MCF 10A (cell line): ENCODE measurements around the gene MEPCE. TPM values are rescaled to one million over a fixed set of nuclear protein-coding genes. Genes with fewer than 3 reads are reported as not detected.

Source experiments
- BruUV-seq: library from RNA; stranded (reverse); fragments of 400-500 nt; replicated peaks from 2 replicates; lab custom pipeline; 2021; lab: Mats Ljungman, UMichigan
- CTCF ChIA-PET: fragments of 300-600 bp; sonication (Branson Sonifier 250); formaldehyde crosslinking; extraction: SDS; loops from one replicate; lab custom pipeline; 2021; ENCODE audit warnings: antibody characterized with exemption, inconsistent platforms; lab: Yijun Ruan, JAX
- POLR2A ChIA-PET: fragments of 300-600, 350-650 bp; sonication (Branson Sonifier 250); formaldehyde crosslinking; extraction: SDS; loops from one replicate; lab custom pipeline; 2020; ENCODE audit warnings: antibody characterized with exemption, inconsistent platforms; lab: Yijun Ruan, JAX
- DNase-seq: peaks from one replicate; pipeline ENCODE4 v3.0.0-alpha.2; 2018; ENCODE audit not compliant: unreplicated experiment
- H3K27ac Mint-ChIP-seq: one replicate; pipeline ENCODE4 v1.8.0; 2022; ENCODE audit warnings: mild to moderate bottlenecking, low read depth, mixed read lengths; ENCODE audit not compliant: unreplicated experiment
- H3K27me3 Mint-ChIP-seq: one replicate; pipeline ENCODE4 v1.8.0; 2022; ENCODE audit warnings: mixed read lengths; ENCODE audit not compliant: insufficient read depth, unreplicated experiment
- H3K36me3 Mint-ChIP-seq: one replicate; pipeline ENCODE4 v1.8.0; 2022; ENCODE audit warnings: mild to moderate bottlenecking, moderate library complexity, mixed read lengths; ENCODE audit not compliant: insufficient read depth, unreplicated experiment
- H3K4me1 Mint-ChIP-seq: one replicate; pipeline ENCODE4 v1.8.0; 2022; ENCODE audit warnings: mixed read lengths; ENCODE audit not compliant: insufficient read depth, unreplicated experiment
- H3K4me3 Mint-ChIP-seq: one replicate; pipeline ENCODE4 v1.8.0; 2022; ENCODE audit warnings: mild to moderate bottlenecking, moderate library complexity, mixed read lengths; ENCODE audit not compliant: unreplicated experiment
- H3K9me3 Mint-ChIP-seq: one replicate; pipeline ENCODE4 v1.8.0; 2022; ENCODE audit warnings: mixed read lengths; ENCODE audit not compliant: unreplicated experiment
- intact Hi-C: fragments of 100-400 bp; cut with micrococcal nuclease; formaldehyde crosslinking; loops from 2 replicates; pipeline ENCODE4 v1.14.1; 2022
- total RNA-seq: library from RNA; stranded (reverse); gene quantifications from 2 replicates; pipeline ENCODE4 v1.2.3, GENCODE V29; 2022
- TF ChIP-seq, protein P1 (sequence below): fragments of 200-600 bp; IDR thresholded peaks from one replicate; pipeline ENCODE4 v1.8.0; 2022; ENCODE audit warnings: antibody characterized with exemption, mild to moderate bottlenecking; ENCODE audit not compliant: unreplicated experiment

The MEPCE gene
- total RNA-seq, 1 experiment from 2014 or later: 59.9 TPM

DNA sequence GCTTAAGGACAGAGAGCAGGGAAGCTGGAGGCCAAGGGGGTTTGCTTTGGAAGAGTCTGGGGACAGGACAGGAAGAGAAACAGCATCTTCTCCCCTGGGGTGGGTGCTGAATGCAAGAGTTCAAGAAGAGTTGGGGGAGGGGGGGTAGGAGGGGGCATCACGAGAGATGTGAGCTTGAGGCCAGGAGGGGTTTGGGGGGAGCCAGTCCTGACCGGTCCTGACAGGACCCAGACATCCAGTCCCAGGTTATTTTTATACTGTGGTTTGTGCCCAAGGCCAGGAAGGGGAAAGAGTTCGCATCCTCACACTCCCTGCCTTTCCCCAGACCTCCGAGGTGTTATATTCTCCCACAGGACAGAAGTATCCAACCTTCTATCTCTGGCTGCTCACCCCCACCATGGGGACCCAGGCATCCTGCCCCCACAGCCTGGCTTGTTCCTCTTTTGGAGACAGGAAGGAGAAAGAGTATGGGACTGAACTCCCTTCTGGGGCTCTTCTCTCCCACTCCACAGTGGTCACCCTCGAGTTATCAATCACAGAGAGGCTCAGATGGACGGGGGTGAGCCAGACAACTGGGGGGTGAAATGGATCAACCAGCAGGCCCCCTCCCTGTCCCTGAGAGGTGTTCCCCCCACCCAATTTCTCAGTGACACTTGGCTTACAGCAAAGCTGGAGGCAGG, 46.6 kb downstream of the MEPCE start:
- no peak for DNase-seq
- no peaks in the 10 kb centered on the region for H3K27me3 Mint-ChIP-seq
- no peaks in the 10 kb centered on the region for H3K9me3 Mint-ChIP-seq
- peaks cover 17% of the 10 kb centered on the region for H3K36me3 Mint-ChIP-seq
- no TSS peak for BruUV-seq
- TF ChIP-seq, protein P1, sequence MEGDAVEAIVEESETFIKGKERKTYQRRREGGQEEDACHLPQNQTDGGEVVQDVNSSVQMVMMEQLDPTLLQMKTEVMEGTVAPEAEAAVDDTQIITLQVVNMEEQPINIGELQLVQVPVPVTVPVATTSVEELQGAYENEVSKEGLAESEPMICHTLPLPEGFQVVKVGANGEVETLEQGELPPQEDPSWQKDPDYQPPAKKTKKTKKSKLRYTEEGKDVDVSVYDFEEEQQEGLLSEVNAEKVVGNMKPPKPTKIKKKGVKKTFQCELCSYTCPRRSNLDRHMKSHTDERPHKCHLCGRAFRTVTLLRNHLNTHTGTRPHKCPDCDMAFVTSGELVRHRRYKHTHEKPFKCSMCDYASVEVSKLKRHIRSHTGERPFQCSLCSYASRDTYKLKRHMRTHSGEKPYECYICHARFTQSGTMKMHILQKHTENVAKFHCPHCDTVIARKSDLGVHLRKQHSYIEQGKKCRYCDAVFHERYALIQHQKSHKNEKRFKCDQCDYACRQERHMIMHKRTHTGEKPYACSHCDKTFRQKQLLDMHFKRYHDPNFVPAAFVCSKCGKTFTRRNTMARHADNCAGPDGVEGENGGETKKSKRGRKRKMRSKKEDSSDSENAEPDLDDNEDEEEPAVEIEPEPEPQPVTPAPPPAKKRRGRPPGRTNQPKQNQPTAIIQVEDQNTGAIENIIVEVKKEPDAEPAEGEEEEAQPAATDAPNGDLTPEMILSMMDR: no peak
- ChIA-PET POLR2A (interaction anchor here (1.6 to 2.4 kb wide), 2 partner anchors 63 to 110 kb away, joined by 6 to 10 read pairs; partner anchors contain the start of genes AGFG2, FBXO24 and LRCH4), CTCF (interaction anchor here (0.6 to 4.8 kb wide), 5 partner anchors 11 to 88 kb away, joined by 3 to 45 read pairs (median 5); no protein-coding TSS in a partner anchor)
- H3K4me3 Mint-ChIP-seq: peak overlapping the region; percentile 93
- H3K27ac Mint-ChIP-seq: peak overlapping the region; percentile 89
- intact Hi-C loops: loop anchor here (5.0 kb wide), 1 partner anchor 196 kb away; the partner anchor contains the start of gene GNB2
- peaks cover 12% of the 10 kb centered on the region for H3K4me1 Mint-ChIP-seq

DNA sequence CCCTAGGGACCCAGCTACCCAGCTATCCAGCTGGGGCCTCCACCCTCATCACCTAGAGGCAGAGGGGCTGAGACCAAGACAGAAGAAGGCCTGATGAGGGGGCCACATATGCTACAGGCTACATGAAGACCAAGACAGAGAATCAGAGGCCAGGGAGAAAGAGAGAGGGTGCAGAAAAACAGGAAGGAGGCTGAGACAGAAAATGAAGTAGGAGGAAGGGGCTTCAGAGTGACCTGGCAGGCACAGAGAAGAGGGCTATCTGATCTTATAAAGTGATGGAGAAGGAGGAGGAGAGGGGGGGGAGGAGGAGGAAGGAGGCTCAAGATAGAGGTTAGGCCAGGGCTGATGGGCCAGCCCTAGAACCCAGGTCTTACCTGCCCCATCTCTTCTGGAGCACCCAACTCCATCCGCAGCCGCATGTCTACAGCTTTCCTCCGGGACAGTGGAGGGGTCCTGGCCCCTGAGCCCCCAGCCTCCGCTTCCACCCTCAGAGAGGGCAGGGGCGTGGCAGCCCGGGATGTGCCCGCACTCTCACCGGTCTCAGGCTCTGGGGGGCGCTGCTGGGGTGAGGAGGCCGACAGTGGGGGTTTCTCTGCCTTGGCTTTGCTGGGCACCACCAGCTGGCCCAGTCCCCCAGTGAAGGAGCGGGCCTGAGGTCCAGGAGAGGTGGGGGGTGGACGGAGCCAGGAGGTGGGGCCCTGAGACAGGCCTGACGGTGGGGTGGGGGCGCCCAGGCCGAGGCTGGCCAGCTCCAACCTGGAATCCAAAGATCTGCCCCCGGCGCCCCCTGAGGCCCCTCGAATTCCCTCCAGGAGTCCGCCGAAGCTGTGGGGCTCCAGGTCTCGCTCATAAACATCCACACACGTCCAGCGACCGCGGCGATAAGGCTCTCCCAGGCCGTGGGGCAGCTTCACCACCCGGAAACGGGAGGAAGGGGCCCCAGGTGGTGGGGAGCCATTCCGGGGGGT, 47.6 kb downstream of the MEPCE start:
- no peak for DNase-seq
- Mint-ChIP-seq H3K27me3 (no peaks in the 10 kb centered on the region), H3K36me3 (peaks cover 17% of the 10 kb centered on the region), H3K4me3 (peak overlapping the region; percentile 93), H3K27ac (peak overlapping the region; percentile 65), H3K4me1 (peaks cover 12% of the 10 kb centered on the region), H3K9me3 (no peaks in the 10 kb centered on the region)
- POLR2A ChIA-PET: interaction anchor here (0.6 to 3.0 kb wide), 8 partner anchors 39 to 109 kb away, joined by 3 to 18 read pairs (median 8); partner anchors contain the start of genes AGFG2, FBXO24 and LRCH4
- intact Hi-C loops: loop anchor here (5.0 kb wide), 1 partner anchor 195 kb away; the partner anchor contains the start of gene GNB2
- BruUV-seq: no TSS peak
- TF ChIP-seq, protein P1: peak; percentile 13
- CTCF ChIA-PET: interaction anchor here (0.5 to 4.8 kb wide), 12 partner anchors 8 to 856 kb away, joined by 3 to 45 read pairs (median 4); no protein-coding TSS in a partner anchor

DNA sequence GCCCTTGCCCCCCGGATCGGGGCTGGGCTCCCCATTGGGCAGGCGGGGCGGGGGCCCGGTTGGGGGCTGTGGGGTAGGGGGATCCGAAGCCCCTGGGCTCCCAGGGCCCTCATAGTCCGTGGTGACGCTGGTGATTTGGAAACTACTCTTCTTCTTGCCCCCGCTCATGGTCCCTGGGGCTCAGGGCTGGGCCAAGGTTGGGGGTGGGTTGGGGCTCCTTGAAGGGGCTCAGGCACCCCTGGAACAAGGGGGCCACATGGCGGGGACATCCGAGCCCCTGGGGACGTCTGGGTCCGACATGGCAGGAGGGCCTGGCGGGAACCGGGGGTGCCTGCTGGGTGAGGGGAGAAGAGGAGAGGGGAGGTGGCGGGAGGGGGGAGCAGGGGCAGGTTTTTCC, 48.2 kb downstream of the MEPCE start:
- intact Hi-C loops: loop anchor here (5.0 kb wide), 1 partner anchor 194 kb away; the partner anchor contains the start of gene GNB2

More for the DNA sequence above, 48.2 kb downstream of the MEPCE start:
- peaks cover 20% of the 10 kb centered on the region for H3K36me3 Mint-ChIP-seq
- H3K9me3 Mint-ChIP-seq: no peaks in the 10 kb centered on the region
- H3K27me3 Mint-ChIP-seq: no peaks in the 10 kb centered on the region
- H3K27ac Mint-ChIP-seq: peak overlapping the region; percentile 99
- ChIA-PET CTCF (interaction anchor here (0.7 to 4.8 kb wide), 6 partner anchors 9 to 214 kb away, joined by 3 to 45 read pairs (median 4); no protein-coding TSS in a partner anchor), POLR2A (interaction anchor here (0.6 to 3.0 kb wide), 10 partner anchors 31 to 109 kb away, joined by 3 to 18 read pairs (median 9); partner anchors contain the start of genes AGFG2, FBXO24 and LRCH4)
- DNase-seq: no peak
- peaks cover 12% of the 10 kb centered on the region for H3K4me1 Mint-ChIP-seq
- no TSS peak for BruUV-seq
- H3K4me3 Mint-ChIP-seq: peak overlapping the region; percentile 93
- TF ChIP-seq, protein P1: no peak
